ENCODE data around the gene UCN. TPM values are rescaled to one million over a fixed set of nuclear protein-coding genes. Genes with fewer than 3 reads are reported as not detected.
"Not testable (repeated sequence)": the region's sequence is repeated elsewhere in the genome, so short reads cannot be mapped to it uniquely, and the experiment has no call there.

Gene UCN
- total RNA-seq, 1 experiment from 2014 or later: 4.4 TPM

DNA sequence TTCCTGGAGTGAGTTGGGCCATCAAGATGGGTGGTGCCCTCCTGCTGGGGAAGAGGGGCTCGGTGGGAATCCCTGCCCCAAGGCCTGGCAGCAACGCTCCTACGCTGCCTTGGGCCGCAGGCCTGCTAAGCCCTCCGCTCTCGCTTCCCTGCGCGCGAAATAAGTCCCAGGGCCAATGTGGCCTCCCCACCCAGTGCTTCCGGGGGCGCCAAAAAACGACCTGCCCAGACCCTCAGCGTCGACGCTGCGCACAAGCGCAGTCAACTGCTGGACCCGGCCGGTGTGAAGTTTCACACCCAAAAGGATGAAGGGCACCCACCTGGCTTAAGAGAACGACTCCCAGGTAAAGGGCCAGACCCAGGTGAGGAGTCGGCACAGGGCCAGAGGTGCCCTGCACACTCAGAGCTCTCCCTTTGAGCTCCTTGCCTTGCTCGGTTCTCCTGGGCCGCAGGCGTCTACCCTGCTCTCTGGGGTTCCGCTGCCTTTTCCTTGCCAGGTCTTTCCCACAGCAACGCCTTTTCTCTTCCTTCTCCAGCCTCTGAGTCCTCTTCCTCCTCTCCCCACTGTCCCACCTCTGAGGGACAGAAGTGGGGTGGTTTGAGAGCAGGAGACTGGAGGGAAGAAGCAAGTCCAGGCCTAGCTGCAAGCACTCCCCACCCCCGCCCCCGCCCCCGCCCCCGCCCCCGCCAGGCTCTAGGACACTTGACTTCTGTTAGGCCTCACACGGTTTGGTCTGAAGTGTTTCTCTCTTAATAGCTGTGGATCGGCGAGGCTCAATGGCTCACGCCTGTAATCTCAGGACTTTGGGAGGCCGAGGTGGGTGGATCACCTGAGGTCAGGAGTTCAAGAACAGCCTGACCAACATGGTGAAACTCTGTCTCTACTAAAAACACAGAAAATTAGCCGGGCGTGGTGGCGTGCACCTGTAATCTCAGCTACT, 32.8 kb downstream of the UCN start, which contains the start of gene DNAJC5G:
DNAJC5G (plus strand) TSS at position 223 of the 940 bp plus-strand sequence. CDS start 1,296 bp downstream, outside the sequence.
- Histone ChIP-seq H3K4me3 (ENCODE audit: low read depth in 2 of 2, low read length in 2 of 2) (no peak within 1 kb of the TSS), H3K9me3 (ENCODE audit: control insufficient read depth, insufficient read depth, low read depth, low read length) (no peaks in the 10 kb centered on the region), H3K27me3 (ENCODE audit: control insufficient read depth, insufficient read depth, low read length) (no peaks in the 10 kb centered on the region), H3K36me3 (ENCODE audit: control insufficient read depth, insufficient read depth, low read length) (no peaks in the 10 kb centered on the region), H3K27ac (ENCODE audit: low read length) (no peak within 1 kb of the TSS), H3K4me1 (ENCODE audit: control insufficient read depth, insufficient read depth, low read length) (peaks cover 6% of the 10 kb centered on the region)
- no peak for ATAC-seq
- DNase-seq (ENCODE audit: low read depth, low spot score): no peak
- TF ChIP-seq POLR2AphosphoS5 (IDR thresholded peaks at IDR 0.05; ENCODE audit: low read depth, low read length): no peak
- TF ChIP-seq, protein P1, sequence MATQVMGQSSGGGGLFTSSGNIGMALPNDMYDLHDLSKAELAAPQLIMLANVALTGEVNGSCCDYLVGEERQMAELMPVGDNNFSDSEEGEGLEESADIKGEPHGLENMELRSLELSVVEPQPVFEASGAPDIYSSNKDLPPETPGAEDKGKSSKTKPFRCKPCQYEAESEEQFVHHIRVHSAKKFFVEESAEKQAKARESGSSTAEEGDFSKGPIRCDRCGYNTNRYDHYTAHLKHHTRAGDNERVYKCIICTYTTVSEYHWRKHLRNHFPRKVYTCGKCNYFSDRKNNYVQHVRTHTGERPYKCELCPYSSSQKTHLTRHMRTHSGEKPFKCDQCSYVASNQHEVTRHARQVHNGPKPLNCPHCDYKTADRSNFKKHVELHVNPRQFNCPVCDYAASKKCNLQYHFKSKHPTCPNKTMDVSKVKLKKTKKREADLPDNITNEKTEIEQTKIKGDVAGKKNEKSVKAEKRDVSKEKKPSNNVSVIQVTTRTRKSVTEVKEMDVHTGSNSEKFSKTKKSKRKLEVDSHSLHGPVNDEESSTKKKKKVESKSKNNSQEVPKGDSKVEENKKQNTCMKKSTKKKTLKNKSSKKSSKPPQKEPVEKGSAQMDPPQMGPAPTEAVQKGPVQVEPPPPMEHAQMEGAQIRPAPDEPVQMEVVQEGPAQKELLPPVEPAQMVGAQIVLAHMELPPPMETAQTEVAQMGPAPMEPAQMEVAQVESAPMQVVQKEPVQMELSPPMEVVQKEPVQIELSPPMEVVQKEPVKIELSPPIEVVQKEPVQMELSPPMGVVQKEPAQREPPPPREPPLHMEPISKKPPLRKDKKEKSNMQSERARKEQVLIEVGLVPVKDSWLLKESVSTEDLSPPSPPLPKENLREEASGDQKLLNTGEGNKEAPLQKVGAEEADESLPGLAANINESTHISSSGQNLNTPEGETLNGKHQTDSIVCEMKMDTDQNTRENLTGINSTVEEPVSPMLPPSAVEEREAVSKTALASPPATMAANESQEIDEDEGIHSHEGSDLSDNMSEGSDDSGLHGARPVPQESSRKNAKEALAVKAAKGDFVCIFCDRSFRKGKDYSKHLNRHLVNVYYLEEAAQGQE (IDR thresholded peaks at IDR 0.05; ENCODE audit: insufficient read depth in 1 of 2, low read depth in 2 of 2, low read length in 1 of 2): no peak
- TF ChIP-seq, protein P2, sequence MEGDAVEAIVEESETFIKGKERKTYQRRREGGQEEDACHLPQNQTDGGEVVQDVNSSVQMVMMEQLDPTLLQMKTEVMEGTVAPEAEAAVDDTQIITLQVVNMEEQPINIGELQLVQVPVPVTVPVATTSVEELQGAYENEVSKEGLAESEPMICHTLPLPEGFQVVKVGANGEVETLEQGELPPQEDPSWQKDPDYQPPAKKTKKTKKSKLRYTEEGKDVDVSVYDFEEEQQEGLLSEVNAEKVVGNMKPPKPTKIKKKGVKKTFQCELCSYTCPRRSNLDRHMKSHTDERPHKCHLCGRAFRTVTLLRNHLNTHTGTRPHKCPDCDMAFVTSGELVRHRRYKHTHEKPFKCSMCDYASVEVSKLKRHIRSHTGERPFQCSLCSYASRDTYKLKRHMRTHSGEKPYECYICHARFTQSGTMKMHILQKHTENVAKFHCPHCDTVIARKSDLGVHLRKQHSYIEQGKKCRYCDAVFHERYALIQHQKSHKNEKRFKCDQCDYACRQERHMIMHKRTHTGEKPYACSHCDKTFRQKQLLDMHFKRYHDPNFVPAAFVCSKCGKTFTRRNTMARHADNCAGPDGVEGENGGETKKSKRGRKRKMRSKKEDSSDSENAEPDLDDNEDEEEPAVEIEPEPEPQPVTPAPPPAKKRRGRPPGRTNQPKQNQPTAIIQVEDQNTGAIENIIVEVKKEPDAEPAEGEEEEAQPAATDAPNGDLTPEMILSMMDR (IDR thresholded peaks at IDR 0.05): no peak
- no peak for TF ChIP-seq SIN3A (IDR thresholded peaks at IDR 0.05; ENCODE audit: borderline replicate concordance, insufficient read depth, low read depth, low read length)
- no peak for TF ChIP-seq TCF7L2 (IDR thresholded peaks at IDR 0.05; ENCODE audit: low read depth, low read length)
- BruUV-seq (replicated peaks): no TSS peak
- intact Hi-C loops (cut with micrococcal nuclease; ENCODE audit: unreplicated experiment) (no loop called here), in situ Hi-C loops (cut with HindIII; ENCODE audit: low pct_unique_long_range_greater_than_20kb, low sequenced_read_pairs) (no loop called here)
- ChIA-PET POLR2A (no interaction called here), CTCF (interaction anchor here (0.5 to 0.6 kb wide), 2 partner anchors 63 to 1914 kb away, joined by 3 read pairs; no protein-coding TSS in a partner anchor)

DNA sequence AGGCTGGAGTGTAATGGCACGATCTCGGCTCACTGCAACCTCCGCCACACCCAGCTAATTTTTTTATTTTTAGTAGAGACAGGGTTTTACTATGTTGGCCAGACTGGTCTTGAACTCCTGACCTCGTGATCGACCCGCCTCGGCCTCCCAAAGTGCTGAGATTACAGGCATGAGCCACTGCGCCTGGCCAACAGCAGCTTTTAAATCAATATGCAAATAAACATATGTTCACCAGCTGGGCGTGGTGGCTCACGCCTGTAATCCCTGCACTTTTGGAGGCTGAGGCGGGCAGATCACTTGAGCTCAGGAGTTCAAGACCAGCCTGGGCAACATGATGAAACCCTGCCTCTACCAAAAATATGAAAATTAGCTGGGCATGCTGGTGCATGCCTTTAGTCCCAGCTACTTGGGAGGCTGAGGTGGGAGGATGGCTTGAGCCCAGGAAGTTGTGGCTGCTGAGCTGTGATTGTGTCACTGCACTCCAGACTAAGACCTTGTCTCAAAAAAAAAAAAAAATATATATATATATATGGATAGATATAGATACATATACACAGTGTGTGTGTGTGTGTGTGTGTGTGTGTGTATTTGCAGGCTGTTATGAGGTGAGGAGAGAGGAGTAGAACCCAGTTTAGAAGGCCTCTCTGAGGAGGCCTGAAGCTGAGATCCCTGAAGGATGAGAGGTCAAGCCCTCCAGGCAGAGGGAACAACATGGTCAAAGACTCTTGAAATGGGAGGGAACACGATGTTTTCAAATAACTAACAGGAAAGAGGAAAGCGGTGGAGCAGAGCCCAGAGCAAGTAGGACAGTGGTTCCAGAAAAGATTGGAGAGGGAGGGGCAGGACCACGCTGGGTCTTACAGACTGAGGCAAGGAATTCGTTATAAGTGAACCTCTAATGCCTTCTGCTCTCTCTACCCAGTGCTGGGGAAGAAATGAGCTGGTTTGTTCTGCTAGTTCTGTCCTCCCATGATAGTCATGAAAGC, 35.4 kb downstream of the UCN start:
- H3K4me3 ChIP-seq (ENCODE audit: low read depth in 2 of 2, low read length in 2 of 2); H3K9me3 ChIP-seq (ENCODE audit: control insufficient read depth, insufficient read depth, low read depth, low read length); BruUV-seq (replicated peaks); H3K27ac ChIP-seq (ENCODE audit: low read length); DNase-seq (ENCODE audit: low read depth, low spot score); H3K27me3 ChIP-seq (ENCODE audit: control insufficient read depth, insufficient read depth, low read length); H3K4me1 ChIP-seq (ENCODE audit: control insufficient read depth, insufficient read depth, low read length); H3K36me3 ChIP-seq (ENCODE audit: control insufficient read depth, insufficient read depth, low read length); in situ Hi-C loops (cut with HindIII; ENCODE audit: low pct_unique_long_range_greater_than_20kb, low sequenced_read_pairs); intact Hi-C loops (cut with micrococcal nuclease; ENCODE audit: unreplicated experiment); ATAC-seq: not testable (repeated sequence)
- ChIA-PET CTCF (interaction anchor here (0.7 kb wide), 1 partner anchor 49 kb away, joined by 3 read pairs; no protein-coding TSS in a partner anchor), POLR2A (interaction anchor here (0.6 to 0.7 kb wide), 2 partner anchors 9 to 64 kb away, joined by 3 to 5 read pairs; no protein-coding TSS in a partner anchor)

Data from Panc1 (cell line).